ENCODE measurements around the gene ENPP6. TPM values are rescaled to one million over a fixed set of nuclear protein-coding genes. Genes with fewer than 3 reads are reported as not detected.

The ENPP6 gene
- total and polyA plus RNA-seq, 2 donors (not counting 1 experiment from before 2014, with no cell fraction given) = 0.01 TPM; not detected in 1

GRCh38 chr4:184196730-184197385 is 20.8 kb downstream of the ENPP6 start:
- no peak overlapping the region for H2AFZ ChIP-seq (ENCODE audit: insufficient read depth, low read depth, low read length, poor library complexity, severe bottlenecking)
- no peaks in the 10 kb centered on the region for H3K4me1 ChIP-seq (ENCODE audit: control insufficient read depth in 2 of 2, insufficient read depth in 2 of 2, low read length in 2 of 2)
- Mint-ChIP-seq H3K27ac (no peak overlapping the region), H3K9me3 (ENCODE audit: insufficient read depth) (no peaks in the 10 kb centered on the region), H3K4me3 (no peak overlapping the region), H3K4me1 (no peaks in the 10 kb centered on the region), H3K27me3 (peaks cover 15% of the 10 kb centered on the region)
- H3K79me2 ChIP-seq (ENCODE audit: control insufficient read depth, insufficient read depth, low read length) = no peaks in the 10 kb centered on the region
- peaks cover 0 to 4% (median 0%) of the 10 kb centered on the region in 4 experiments for H3K27me3 ChIP-seq (replicated peaks in 1 of 4; ENCODE audit: control extremely low read depth in 1 of 4, control insufficient read depth in 3 of 4, insufficient read depth in 4 of 4, low read length in 3 of 4)
- no peaks in the 10 kb centered on the region for H3K36me3 ChIP-seq (replicated peaks in 1 of 2; ENCODE audit: control extremely low read depth in 1 of 2, control insufficient read depth in 1 of 2, extremely low read depth in 1 of 2, insufficient read depth in 2 of 2, low read length in 1 of 2)
- no peak for TF ChIP-seq CTCF (IDR thresholded peaks at IDR 0.05)
- TF ChIP-seq EZH2 (IDR thresholded peaks at IDR 0.05; ENCODE audit: borderline replicate concordance, insufficient read depth, low read depth, low read length, poor library complexity, severe bottlenecking) = no peak
- no peak overlapping the region for H3K4me2 ChIP-seq (replicated peaks; ENCODE audit: low read depth, low read length, poor library complexity, severe bottlenecking)
- no peak overlapping the region for H3K4me3 ChIP-seq (ENCODE audit: control extremely low read depth in 1 of 5, extremely low read depth in 1 of 5, insufficient read depth in 1 of 5, low read depth in 2 of 5, low read length in 4 of 5)
- ChIA-PET POLR2A (interaction anchor here (0.6 kb wide), 1 partner anchor 461 kb away, joined by 4 read pairs; no protein-coding TSS in a partner anchor), CTCF (no interaction called here)
- no peaks in the 10 kb centered on the region for H3K9me3 ChIP-seq (ENCODE audit: control extremely low read depth in 1 of 3, control insufficient read depth in 2 of 3, insufficient read depth in 1 of 3, low read length in 2 of 3)
- no peaks in the 10 kb centered on the region for H4K20me1 ChIP-seq (ENCODE audit: control insufficient read depth, insufficient read depth, low read length, poor library complexity, severe bottlenecking)
- no peak overlapping the region for H3K9ac ChIP-seq (ENCODE audit: low read length)
- WGBS (ENCODE audit: insufficient coverage) = 100% methylated on average over 1 of the region's 5 CpGs
- no peak for DNase-seq
- ATAC-seq (ENCODE audit: low read depth) = no peak
- no peak overlapping the region for H3K27ac ChIP-seq (ENCODE audit: low read length in 2 of 2)
- intact Hi-C loops (cut with micrococcal nuclease) = no loop called here
